ENCODE measurements around the gene PLG. TPM values are rescaled to one million over a fixed set of nuclear protein-coding genes. Genes with fewer than 3 reads are reported as not detected.
"Not testable (repeated sequence)": the region's sequence is repeated elsewhere in the genome, so short reads cannot be mapped to it uniquely, and the experiment has no call there.

PLG gene
- not detected for total RNA-seq
- long read RNA-seq = 0 reads

GRCh38 chr6:160701918-160702680 lies at the start of gene PLG:
TSS of gene PLG (plus strand) at chr6:160702244. CDS start at chr6:160702305, 61 bp downstream.
- intact Hi-C loops (cut with DNase I); ATAC-seq: not testable (repeated sequence)

GRCh38 chr6:160659562-160659961 lies 42.5 kb upstream of the PLG start:
- ATAC-seq (no peak), DNase-seq (ENCODE audit: missing footprints) (no peak)
- intact Hi-C loops (cut with DNase I) = no loop called here

More at GRCh38 chr6:160701918-160702680, at the start of gene PLG:
- not testable (repeated sequence) for DNase-seq (ENCODE audit: missing footprints)

- intact Hi-C loops (cut with DNase I) = no loop called here
- DNase-seq (ENCODE audit: missing footprints) (no peak), ATAC-seq (no peak)
Observed at GRCh38 chr6:160661216-160661615, 40.8 kb upstream of the PLG start.

GRCh38 chr6:160662429-160662828 lies 39.6 kb upstream of the PLG start:
- intact Hi-C loops (cut with DNase I) = no loop called here
- ATAC-seq (no peak), DNase-seq (ENCODE audit: missing footprints) (no peak)

- no peak for ATAC-seq
- intact Hi-C loops (cut with DNase I) = no loop called here
- DNase-seq (ENCODE audit: missing footprints) = no peak
Observed at GRCh38 chr6:160662842-160663241, 39.2 kb upstream of the PLG start.

DNA sequence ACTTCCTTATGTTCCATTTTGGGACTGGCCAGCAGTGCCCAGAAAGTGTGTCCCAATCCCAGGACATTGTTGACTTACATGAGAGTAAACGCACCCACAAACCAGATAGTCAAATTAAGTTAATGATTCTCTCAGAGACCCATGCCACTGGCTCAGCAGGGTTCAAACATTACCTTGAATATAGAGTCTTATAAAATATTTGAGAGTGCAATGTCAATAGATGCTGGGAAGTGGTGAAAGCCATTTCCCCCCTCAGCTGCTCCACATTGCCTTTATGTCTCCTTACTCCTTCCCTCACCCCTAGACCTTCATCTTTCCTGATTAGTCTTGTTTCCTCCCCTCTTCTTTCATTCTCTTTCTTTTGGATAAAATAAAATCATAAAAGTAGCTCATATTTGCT lies 37.8 kb upstream of the PLG start, which contains the start of gene LPA:
Gene LPA (minus strand): TSS at position 78 of the 400 bp plus-strand sequence. CDS start 61 bp downstream, at position 17.
- ATAC-seq; DNase-seq (ENCODE audit: missing footprints); intact Hi-C loops (cut with DNase I): not testable (repeated sequence)

DNA sequence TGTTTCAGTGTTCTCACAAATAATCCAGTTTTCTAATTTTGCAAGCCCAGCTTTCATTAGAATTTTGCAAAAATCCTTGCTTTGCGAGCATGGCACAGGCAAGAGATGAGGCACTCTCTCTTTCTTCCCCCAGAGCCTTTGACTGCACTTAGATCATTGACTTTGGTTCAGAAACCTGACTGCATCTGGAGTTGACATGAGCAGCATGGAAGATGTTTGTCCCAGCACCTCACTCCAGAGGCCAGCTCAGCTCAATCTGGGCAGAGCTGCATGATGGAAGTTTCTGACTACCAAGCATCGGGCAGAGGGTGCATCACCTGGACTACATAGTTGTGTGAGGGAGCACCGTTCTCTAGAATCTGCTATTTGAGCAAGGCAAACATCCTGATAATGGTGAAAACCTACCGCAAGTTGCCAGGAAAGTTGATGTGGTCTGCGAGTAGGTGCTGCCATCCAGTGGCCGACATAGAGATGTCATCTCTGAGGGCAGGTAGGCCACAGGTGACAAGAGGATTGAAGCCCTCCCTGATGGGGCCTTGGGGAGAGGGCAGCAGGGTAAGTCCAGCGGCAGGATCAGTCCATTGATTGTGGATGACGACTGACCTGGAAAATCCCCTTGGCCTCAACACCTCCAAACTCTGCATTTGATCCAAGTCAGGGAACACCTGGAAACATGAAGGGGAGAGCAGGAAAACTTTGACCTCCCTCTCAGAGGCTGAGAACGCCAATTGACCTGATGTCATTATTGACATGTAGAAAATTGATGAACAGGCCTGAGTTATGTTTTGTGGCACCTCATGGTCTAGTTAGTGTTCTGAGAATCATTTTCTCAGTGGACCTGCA lies 34.2 kb upstream of the PLG start:
- intact Hi-C loops (cut with DNase I) = no loop called here
- ATAC-seq (no peak), DNase-seq (ENCODE audit: missing footprints) (no peak)

DNA sequence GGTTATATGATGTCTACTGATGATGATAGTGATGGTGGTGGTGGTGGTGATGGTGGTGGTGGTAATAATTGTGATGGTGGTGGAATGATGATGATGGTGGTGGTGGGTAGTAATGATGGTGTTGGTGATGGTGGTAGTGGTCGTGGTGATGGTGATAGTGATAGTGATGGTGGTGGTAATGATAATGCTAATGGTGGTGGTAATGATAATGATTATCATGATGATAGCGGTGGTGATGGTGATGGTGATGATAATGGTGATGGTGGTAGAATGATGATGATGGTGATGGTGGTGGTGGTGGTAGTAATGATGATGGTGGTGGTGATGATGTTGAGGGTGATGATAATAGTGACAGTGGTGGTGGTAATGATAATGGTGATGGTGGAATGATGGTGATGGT lies 33.5 kb upstream of the PLG start:
- intact Hi-C loops (cut with DNase I) = no loop called here
- DNase-seq (ENCODE audit: missing footprints) = no peak
- no peak for ATAC-seq

GRCh38 chr6:160676418-160676817 lies 25.6 kb upstream of the PLG start:
- ATAC-seq; intact Hi-C loops (cut with DNase I); DNase-seq (ENCODE audit: missing footprints): not testable (repeated sequence)

GRCh38 chr6:160678230-160678629 lies 23.8 kb upstream of the PLG start:
- ATAC-seq (no peak), DNase-seq (ENCODE audit: missing footprints) (no peak)
- intact Hi-C loops (cut with DNase I) = no loop called here

- no peak for ATAC-seq
- no peak for DNase-seq (ENCODE audit: missing footprints)
- intact Hi-C loops (cut with DNase I) = no loop called here
Observed at GRCh38 chr6:160678744-160679401, 23.2 kb upstream of the PLG start.

DNA sequence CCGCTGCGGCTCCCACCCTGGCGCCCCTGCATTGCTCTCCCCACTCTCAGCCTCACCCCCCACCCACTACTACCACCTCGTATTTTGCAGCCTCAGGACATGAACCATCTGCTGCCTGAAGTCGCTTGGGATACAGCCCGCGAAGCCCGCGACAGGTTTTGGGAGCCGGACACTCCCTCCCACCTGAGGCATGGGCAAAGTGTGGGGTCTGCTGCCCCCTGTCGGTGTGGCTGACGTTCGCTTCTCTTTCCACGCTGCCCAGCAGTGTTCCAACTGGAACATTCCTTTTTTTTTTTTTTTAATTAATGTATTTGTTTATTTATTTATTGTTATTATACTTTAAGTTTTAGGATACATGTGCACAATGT lies 22.7 kb upstream of the PLG start:
- intact Hi-C loops (cut with DNase I) = no loop called here
- DNase-seq (ENCODE audit: missing footprints) (no peak), ATAC-seq (no peak)

DNA sequence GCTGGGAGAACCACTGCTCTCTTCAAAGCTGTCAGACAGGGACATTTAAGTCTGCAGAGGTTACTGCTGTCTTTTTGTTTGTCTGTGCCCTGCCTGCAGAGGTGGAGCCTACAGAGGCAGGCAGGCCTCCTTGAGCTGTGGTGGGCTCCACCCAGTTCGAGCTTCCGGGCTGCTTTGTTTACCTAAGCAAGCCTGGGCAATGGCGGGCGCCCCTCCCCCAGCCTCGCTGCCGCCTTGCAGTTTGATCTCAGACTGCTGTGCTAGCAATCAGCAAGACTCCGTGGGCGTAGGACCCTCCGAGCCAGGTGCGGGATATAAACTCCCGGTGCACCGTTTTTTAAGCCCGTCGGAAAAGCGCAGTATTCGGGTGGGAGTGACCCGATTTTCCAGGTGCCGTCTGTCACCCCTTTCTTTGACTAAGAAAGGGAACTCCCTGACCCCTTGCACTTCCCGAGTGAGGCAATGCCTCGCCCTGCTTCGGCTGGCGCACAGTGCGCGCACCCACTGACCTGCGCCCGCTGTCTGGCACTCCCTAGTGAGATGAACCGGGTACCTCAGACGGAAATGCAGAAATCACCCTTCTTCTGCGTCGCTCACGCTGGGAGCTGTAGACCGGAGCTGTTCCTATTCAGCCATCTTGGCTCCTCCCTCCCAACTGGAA lies 16.8 kb upstream of the PLG start:
- ATAC-seq; intact Hi-C loops (cut with DNase I); DNase-seq (ENCODE audit: missing footprints): not testable (repeated sequence)

- no peak for ATAC-seq
- DNase-seq (ENCODE audit: missing footprints) = no peak
- intact Hi-C loops (cut with DNase I) = no loop called here
Observed at GRCh38 chr6:160685762-160686450, 16.1 kb upstream of the PLG start.

GRCh38 chr6:160690458-160690857 lies 11.6 kb upstream of the PLG start:
- no peak for DNase-seq (ENCODE audit: missing footprints)
- ATAC-seq = no peak
- intact Hi-C loops (cut with DNase I) = no loop called here

- DNase-seq (ENCODE audit: missing footprints) (no peak), ATAC-seq (no peak)
- intact Hi-C loops (cut with DNase I) = no loop called here
Observed at GRCh38 chr6:160691617-160692016, 10.4 kb upstream of the PLG start.

- DNase-seq (ENCODE audit: missing footprints) (no peak), ATAC-seq (no peak)
- intact Hi-C loops (cut with DNase I) = no loop called here
Observed at GRCh38 chr6:160692369-160692959, 9.6 kb upstream of the PLG start.

DNA sequence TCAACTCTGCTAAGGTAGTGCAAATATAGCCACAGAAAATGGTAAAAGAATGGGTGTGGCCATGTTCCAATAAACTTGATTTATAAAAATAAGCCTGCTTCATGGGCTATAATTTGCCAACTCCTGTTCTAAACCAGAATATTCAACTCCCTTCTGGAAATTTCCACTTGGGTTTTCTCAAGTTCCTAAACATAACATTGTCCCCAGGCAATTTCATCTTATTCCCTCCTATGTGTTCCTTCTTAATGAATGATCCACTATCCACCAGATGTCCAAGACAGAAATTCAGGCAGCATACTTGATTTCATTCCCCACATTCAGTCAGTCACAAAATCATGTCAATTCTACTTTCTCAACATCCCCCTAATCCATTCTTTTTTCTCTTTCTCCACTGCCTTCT lies 7.0 kb upstream of the PLG start:
- DNase-seq (ENCODE audit: missing footprints); ATAC-seq; intact Hi-C loops (cut with DNase I): not testable (repeated sequence)
